HEK293 (cell line): ENCODE measurements around the gene CLDN10.

Source experiments
- CTCF ChIA-PET: fragments of 350-600 bp; formaldehyde crosslinking; extraction: SDS; loops from one replicate; lab custom pipeline; 2021; ENCODE audit warnings: antibody characterized with exemption; lab: Yijun Ruan, JAX
- POLR2A ChIA-PET: fragments of 300-600 bp; formaldehyde crosslinking; extraction: SDS; loops from one replicate; lab custom pipeline; 2020; ENCODE audit warnings: antibody characterized with exemption, inconsistent platforms; lab: Yijun Ruan, JAX
- H3K27ac ChIP-seq: fragments of 200-500 bp; sonication (Bioruptor generic); 2 replicates; pipeline ENCODE4 v1.5.1; 2014; ENCODE audit warnings: low read depth, low read length, control low read depth, inconsistent platforms; ENCODE audit errors: extremely low read depth
- H3K36me3 ChIP-seq, 2 experiments: fragments of 200-500 bp in 1 of 2; sonication (Bioruptor generic) in 1 of 2; 1 replicate in 1 of 2; 2 replicates in 1 of 2; pipeline ENCODE4 v1.5.1; 2014 to 2017; ENCODE audit warnings: inconsistent platforms in 2 of 2, low read length in 2 of 2; ENCODE audit not compliant: control insufficient read depth in 2 of 2, insufficient read depth in 1 of 2
- H3K4me1 ChIP-seq: fragments of 200-500 bp; sonication (Bioruptor generic); 2 replicates; pipeline ENCODE4 v1.5.1; 2014; ENCODE audit warnings: mild to moderate bottlenecking, low read length, inconsistent platforms; ENCODE audit not compliant: control insufficient read depth, insufficient read depth
- H3K4me3 ChIP-seq: 2 replicates; pipeline ENCODE4 v1.5.1; 2011; ENCODE audit warnings: low read depth, mild to moderate bottlenecking, control low read depth, low read length, moderate library complexity
- H3K9me3 ChIP-seq: fragments of 200-500 bp; sonication (Bioruptor generic); 2 replicates; pipeline ENCODE4 v1.5.1; 2014; ENCODE audit warnings: low read depth, low read length, inconsistent platforms; ENCODE audit not compliant: control insufficient read depth, insufficient read depth
- EGR2 ChIP-seq: fragments of 450-650 bp; formaldehyde crosslinking; IDR thresholded peaks from 2 replicates; pipeline ENCODE4 v1.5.1; 2016; ENCODE audit warnings: low read depth, missing biosample characterization, missing genetic modification characterization
- GLI4 ChIP-seq: fragments of 450-650 bp; formaldehyde crosslinking; IDR thresholded peaks from 2 replicates; pipeline ENCODE4 v1.5.1; 2016; ENCODE audit warnings: missing biosample characterization, missing genetic modification characterization
- HIC1 ChIP-seq: fragments of 450-650 bp; formaldehyde crosslinking; IDR thresholded peaks from 2 replicates; pipeline ENCODE4 v1.5.1; 2016; ENCODE audit warnings: missing biosample characterization, missing genetic modification characterization
- OVOL3 ChIP-seq: fragments of 450-650 bp; formaldehyde crosslinking; IDR thresholded peaks from 2 replicates; pipeline ENCODE4 v1.5.1; 2016; ENCODE audit warnings: missing biosample characterization, missing genetic modification characterization
- PRDM10 ChIP-seq: fragments of 450-650 bp; formaldehyde crosslinking; IDR thresholded peaks from 2 replicates; pipeline ENCODE4 v1.5.1; 2016; ENCODE audit warnings: missing biosample characterization, missing genetic modification characterization
- SP7 ChIP-seq: fragments of 450-650 bp; formaldehyde crosslinking; IDR thresholded peaks from 2 replicates; pipeline ENCODE4 v1.5.1; 2016; ENCODE audit warnings: missing biosample characterization, missing genetic modification characterization
- TSHZ1 ChIP-seq: fragments of 450-650 bp; formaldehyde crosslinking; IDR thresholded peaks from 2 replicates; pipeline ENCODE4 v1.5.1; 2016; ENCODE audit warnings: missing biosample characterization, missing genetic modification characterization, borderline replicate concordance
- ZBTB17 ChIP-seq: fragments of 450-650 bp; formaldehyde crosslinking; IDR thresholded peaks from 2 replicates; pipeline ENCODE4 v1.5.1; 2016; ENCODE audit warnings: missing biosample characterization, missing genetic modification characterization
- ZNF184 ChIP-seq: fragments of 450-650 bp; IDR thresholded peaks from 2 replicates; pipeline ENCODE4 v1.5.1; 2018; ENCODE audit warnings: missing biosample characterization, mild to moderate bottlenecking, missing genetic modification characterization
- ZNF221 ChIP-seq: fragments of 450-650 bp; formaldehyde crosslinking; IDR thresholded peaks from 2 replicates; pipeline ENCODE4 v1.5.1; 2017; ENCODE audit warnings: missing biosample characterization, missing genetic modification characterization, borderline replicate concordance
- ZNF26 ChIP-seq: fragments of 450-650 bp; formaldehyde crosslinking; IDR thresholded peaks from 2 replicates; pipeline ENCODE4 v1.5.1; 2016; ENCODE audit warnings: missing biosample characterization, missing genetic modification characterization
- ZNF280D ChIP-seq: fragments of 450-650 bp; formaldehyde crosslinking; IDR thresholded peaks from 2 replicates; pipeline ENCODE4 v1.5.1; 2016; ENCODE audit warnings: missing biosample characterization, missing genetic modification characterization
- ZNF398 ChIP-seq: fragments of 450-650 bp; formaldehyde crosslinking; IDR thresholded peaks from 2 replicates; pipeline ENCODE4 v1.5.1; 2017; ENCODE audit warnings: missing biosample characterization, missing genetic modification characterization
- ZNF473 ChIP-seq: fragments of 450-650 bp; formaldehyde crosslinking; IDR thresholded peaks from 2 replicates; pipeline ENCODE4 v1.5.1; 2017; ENCODE audit warnings: missing biosample characterization, missing genetic modification characterization
- ZNF600 ChIP-seq: fragments of 450-650 bp; formaldehyde crosslinking; IDR thresholded peaks from 2 replicates; pipeline ENCODE4 v1.5.1; 2016; ENCODE audit warnings: missing biosample characterization, missing genetic modification characterization
- ZNF629 ChIP-seq: fragments of 450-650 bp; formaldehyde crosslinking; IDR thresholded peaks from 2 replicates; pipeline ENCODE4 v1.5.1; 2017; ENCODE audit warnings: missing biosample characterization, missing genetic modification characterization
- ZNF645 ChIP-seq: fragments of 450-650 bp; formaldehyde crosslinking; IDR thresholded peaks from 2 replicates; pipeline ENCODE4; 2016; ENCODE audit warnings: missing biosample characterization, missing genetic modification characterization
- ZNF76 ChIP-seq: fragments of 450-650 bp; formaldehyde crosslinking; IDR thresholded peaks from 2 replicates; pipeline ENCODE4; 2016; ENCODE audit warnings: low read depth, missing biosample characterization, missing genetic modification characterization, borderline replicate concordance
- ZNF776 ChIP-seq: fragments of 450-650 bp; formaldehyde crosslinking; IDR thresholded peaks from 2 replicates; pipeline ENCODE4 v1.5.0; 2017; ENCODE audit warnings: missing biosample characterization, missing genetic modification characterization, borderline replicate concordance
- ZNF791 ChIP-seq: fragments of 450-650 bp; formaldehyde crosslinking; IDR thresholded peaks from 2 replicates; pipeline ENCODE4 v1.5.1; 2016; ENCODE audit warnings: missing biosample characterization, missing genetic modification characterization

Gene CLDN10

GRCh38 chr13:95527955-95528354, 24.6 kb upstream of the CLDN10 start (continued):
- TF ChIP-seq ZNF221 (tag by site-specific recombination) (no peak), ZNF26 (no peak), SP7 (tag by site-specific recombination) (no peak), ZNF76 (no peak), OVOL3 (tag by site-specific recombination) (no peak), EGR2 (tag by site-specific recombination) (no peak)

GRCh38 chr13:95530178-95530577, 22.3 kb upstream of the CLDN10 start:
- peaks cover 4% of the 10 kb centered on the region; the same call in 1 of the 2 replicates for H3K4me1 ChIP-seq
- ChIA-PET CTCF (no interaction called here), POLR2A (no interaction called here)
- no peak overlapping the region for H3K4me3 ChIP-seq
- H3K27ac ChIP-seq = no peak overlapping the region
- no peaks in the 10 kb centered on the region for H3K9me3 ChIP-seq
- no peaks in the 10 kb centered on the region for H3K36me3 ChIP-seq
- TF ChIP-seq ZNF280D (no peak), ZNF791 (tag by site-specific recombination) (no peak), ZNF776 (tag by site-specific recombination) (no peak), ZNF600 (no peak), ZNF645 (tag by site-specific recombination) (no peak), TSHZ1 (tag by site-specific recombination) (no peak), ZNF398 (tag by site-specific recombination) (no peak), ZNF473 (no peak), ZNF629 (0 out of 2 replicates have a peak, but pooled peaks have one; percentile 9), ZBTB17 (tag by site-specific recombination) (peak; percentile 40), PRDM10 (tag by site-specific recombination) (peak; percentile 50), HIC1 (tag by site-specific recombination) (no peak), ZNF184 (tag by site-specific recombination) (peak; percentile 42; the same call in 1 of the 2 replicates), GLI4 (tag by site-specific recombination) (no peak)
